B cell (primary cell): ENCODE measurements around the gene AFTPH. TPM values are rescaled to one million over a fixed set of nuclear protein-coding genes. Genes with fewer than 3 reads are reported as not detected.

Experiments
- ATAC-seq: fragments of 200-7000 bp; cut with Tn5 transposase; one replicate; pipeline ENCODE4 v1.10.0; 2021; ENCODE audit warnings: low read depth, mild to moderate bottlenecking, moderate number of reproducible peaks, moderate library complexity
- CTCF ChIA-PET: fragments of 350-600 bp; sonication (Branson Sonifier 250); formaldehyde crosslinking; loops from one replicate; lab custom pipeline; 2021; ENCODE audit warnings: antibody characterized with exemption, inconsistent platforms; lab: Charles Lee
- POLR2A ChIA-PET: fragments of 350-600 bp; sonication (Branson Sonifier 250); formaldehyde crosslinking; loops from one replicate; lab custom pipeline; 2021; ENCODE audit warnings: antibody characterized with exemption; lab: Charles Lee
- DNase-seq: peaks from one replicate; pipeline ENCODE4 v3.0.0; 2013
- H2AFZ ChIP-seq: 2 replicates; pipeline ENCODE4 v1.6.1; 2012; ENCODE audit warnings: mild to moderate bottlenecking, low read depth, low read length; ENCODE audit not compliant: insufficient read depth, poor library complexity, severe bottlenecking
- H3K27ac ChIP-seq, 2 donors: 1 replicate in 1 of 2; 2 replicates in 1 of 2; pipeline ENCODE4 v1.5.1; 2012 to 2013; ENCODE audit warnings: low read length in 2 of 2, mild to moderate bottlenecking in 2 of 2, moderate library complexity in 1 of 2
- H3K27me3 ChIP-seq, 4 experiments: fragments of 200-600 bp in 1 of 4; sonication (generic) in 1 of 4; replicated peaks in 1 of 4; 1 replicate in 2 of 4; 2 replicates in 2 of 4; pipeline versions ENCODE4 v1.6.1 to v1.7.0; 2013 to 2016; ENCODE audit warnings: low read length in 3 of 4, mild to moderate bottlenecking in 2 of 4, mixed read lengths in 1 of 4, moderate library complexity in 1 of 4; ENCODE audit not compliant: insufficient read depth in 4 of 4, control insufficient read depth in 3 of 4; ENCODE audit errors: control extremely low read depth in 1 of 4
- H3K36me3 ChIP-seq, 2 experiments: replicated peaks in 1 of 2; 1 replicate in 1 of 2; 2 replicates in 1 of 2; pipeline versions ENCODE4 v1.6.1 to v1.7.1; 2013; ENCODE audit warnings: low read length in 1 of 2; ENCODE audit not compliant: insufficient read depth in 2 of 2, control insufficient read depth in 1 of 2; ENCODE audit errors: control extremely low read depth in 1 of 2, extremely low read depth in 1 of 2
- H3K4me1 ChIP-seq, 2 donors: fragments of 200-600 bp in 1 of 2; sonication (generic) in 1 of 2; 1 replicate in 1 of 2; 2 replicates in 1 of 2; pipeline versions ENCODE4 v1.5.1 to v1.6.1; 2013 to 2017; ENCODE audit warnings: low read length in 2 of 2; ENCODE audit not compliant: control insufficient read depth in 2 of 2, insufficient read depth in 2 of 2
- H3K4me2 ChIP-seq: replicated peaks from 2 replicates; pipeline ENCODE3; 2012; ENCODE audit warnings: mild to moderate bottlenecking, low read depth, low read length; ENCODE audit not compliant: poor library complexity, severe bottlenecking
- H3K4me3 ChIP-seq, 5 experiments: fragments of 200-600 bp in 1 of 5; sonication (generic) in 1 of 5; 1 replicate in 3 of 5; 2 replicates in 2 of 5; pipeline versions ENCODE4 v1.5.1 to v1.7.0; 2011 to 2016; ENCODE audit warnings: low read length in 4 of 5, mild to moderate bottlenecking in 4 of 5, low read depth in 2 of 5, control low read depth in 1 of 5, moderate library complexity in 1 of 5; ENCODE audit not compliant: insufficient read depth in 1 of 5; ENCODE audit errors: control extremely low read depth in 1 of 5, extremely low read depth in 1 of 5
- H3K79me2 ChIP-seq: fragments of 200-600 bp; sonication (generic); one replicate; pipeline ENCODE4 v1.6.0; 2016; ENCODE audit warnings: low read length; ENCODE audit not compliant: control insufficient read depth, insufficient read depth
- H3K9ac ChIP-seq: fragments of 200-600 bp; sonication (generic); 2 replicates; pipeline ENCODE4 v1.6.1; 2017; ENCODE audit warnings: mild to moderate bottlenecking, low read length, moderate library complexity
- H3K9me3 ChIP-seq, 3 donors: one replicate each; pipeline versions ENCODE4 v1.6.1 to v1.7.1; 2013; ENCODE audit warnings: low read length in 2 of 3; ENCODE audit not compliant: control insufficient read depth in 2 of 3, insufficient read depth in 1 of 3; ENCODE audit errors: control extremely low read depth in 1 of 3
- H4K20me1 ChIP-seq: 2 replicates; pipeline ENCODE4 v1.6.0; 2012; ENCODE audit warnings: mild to moderate bottlenecking, low read length; ENCODE audit not compliant: insufficient read depth, control insufficient read depth, poor library complexity, severe bottlenecking
- H3K27ac Mint-ChIP-seq: one replicate; pipeline ENCODE4 v1.8.0; 2021; ENCODE audit warnings: mixed read lengths
- H3K27me3 Mint-ChIP-seq: one replicate; pipeline ENCODE4 v1.8.0; 2021; ENCODE audit warnings: mixed read lengths
- H3K4me1 Mint-ChIP-seq: one replicate; pipeline ENCODE4 v1.8.0; 2021; ENCODE audit warnings: mixed read lengths
- H3K4me3 Mint-ChIP-seq: one replicate; pipeline ENCODE4 v1.8.0; 2021; ENCODE audit warnings: mixed read lengths
- H3K9me3 Mint-ChIP-seq: one replicate; pipeline ENCODE4 v1.8.0; 2022; ENCODE audit warnings: mixed read lengths; ENCODE audit not compliant: insufficient read depth
- EZH2 ChIP-seq: IDR thresholded peaks from 2 replicates; pipeline ENCODE4 v1.6.1; 2012; ENCODE audit warnings: borderline replicate concordance, low read depth, mild to moderate bottlenecking, moderate library complexity, low read length; ENCODE audit not compliant: insufficient read depth, poor library complexity, severe bottlenecking
- WGBS: methylation state at CpG from one replicate; pipeline ENCODE4 v1.1.5; 2013; ENCODE audit warnings: missing lambda C conversion rate; ENCODE audit not compliant: insufficient coverage; 5-methylcytosine and 5-hydroxymethylcytosine counted together
- intact Hi-C: fragments of 100-400 bp; cut with micrococcal nuclease; formaldehyde crosslinking; loops from one replicate; pipeline ENCODE4 v1.10.0; 2022
- polyA plus RNA-seq: library from polyadenylated mRNA; depleted of rRNA; stranded (reverse); fragments of >200 nt; gene quantifications from 2 replicates; pipeline ENCODE4 v1.2.3, GENCODE V29; 2012
- total RNA-seq, 2 donors: library from RNA; stranded (reverse); fragments of 120-200 nt in 1 of 2; gene quantifications; 1 replicate in 1 of 2; 2 replicates in 1 of 2; pipeline versions ENCODE4 v1.2.3 to v1.2.4, GENCODE V29; 2013 to 2022
- TF ChIP-seq, protein P1 (sequence below): fragments of 200-600 bp; IDR thresholded peaks from one replicate; pipeline ENCODE4 v1.8.0; 2022; ENCODE audit warnings: antibody characterized with exemption, mild to moderate bottlenecking

AFTPH gene
- total and polyA plus RNA-seq, 2 donors (not counting 1 experiment from before 2014, with no cell fraction given) = 45.4 to 94.1 TPM

DNA sequence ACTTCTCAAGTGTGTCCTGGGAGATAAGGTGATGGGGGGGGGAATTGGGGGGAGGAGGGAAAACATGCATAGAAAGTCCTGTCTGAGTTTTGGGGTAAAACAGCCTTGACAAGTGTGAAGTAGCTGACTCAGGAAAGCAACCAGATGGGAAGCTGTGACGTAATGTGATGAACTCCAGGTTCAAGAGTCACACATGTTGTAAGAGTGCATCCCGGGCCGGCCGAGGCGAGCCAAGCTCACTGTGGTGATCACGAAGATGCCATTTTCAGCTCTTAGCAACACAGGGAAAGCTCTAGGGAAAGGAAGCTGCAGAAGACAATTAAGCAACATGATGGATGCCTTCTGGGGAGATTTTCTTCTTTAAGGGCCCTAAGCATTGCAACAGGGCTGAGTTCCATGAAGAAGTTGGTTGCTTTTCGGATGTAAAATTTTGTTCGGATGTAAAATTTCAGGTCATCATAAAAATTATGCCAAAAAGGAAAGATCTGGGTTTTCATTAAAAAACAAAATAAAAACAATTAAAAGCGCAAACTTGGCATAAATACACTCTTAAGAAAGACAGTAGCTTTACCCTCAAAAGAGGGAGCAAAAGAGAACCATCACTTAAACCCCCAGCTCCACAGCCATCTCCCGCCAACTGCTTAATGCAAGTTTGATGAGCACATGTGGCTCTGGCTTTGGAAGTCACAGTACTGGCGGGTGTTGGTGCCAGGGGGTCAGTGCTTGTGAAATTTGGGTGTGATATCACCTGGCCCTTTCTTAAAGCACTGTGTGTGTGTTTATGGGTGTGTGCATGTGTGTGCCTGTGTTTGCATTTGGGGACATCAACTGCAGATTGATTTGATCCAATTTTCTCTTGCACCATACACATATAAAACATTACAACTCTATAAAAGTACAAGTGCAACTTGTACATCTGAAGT lies 110.5 kb downstream of the AFTPH start:
- H3K4me2 ChIP-seq = no peak overlapping the region
- Mint-ChIP-seq H3K9me3 (no peaks in the 10 kb centered on the region), H3K27ac (peak overlapping the region; percentile 56), H3K4me3 (no peak overlapping the region), H3K27me3 (no peaks in the 10 kb centered on the region), H3K4me1 (peaks cover 60% of the 10 kb centered on the region)
- peak overlapping the region in 1 of 2 donors; percentile 46 for H3K27ac ChIP-seq
- ChIA-PET POLR2A (no interaction called here), CTCF (interaction anchor here (1.1 to 5.2 kb wide), 9 partner anchors 9 to 228 kb away, joined by 3 to 26 read pairs (median 3); partner anchors contain the start of gene SERTAD2)
- peaks cover 52% of the 10 kb centered on the region for H4K20me1 ChIP-seq
- H3K79me2 ChIP-seq = peaks cover 83% of the 10 kb centered on the region
- no peak overlapping the region for H3K4me3 ChIP-seq
- ATAC-seq (no peak), DNase-seq (no peak)
- H3K9me3 ChIP-seq = no peaks in the 10 kb centered on the region
- no peaks in the 10 kb centered on the region for H3K27me3 ChIP-seq
- no peak for TF ChIP-seq EZH2
- TF ChIP-seq, protein P1, sequence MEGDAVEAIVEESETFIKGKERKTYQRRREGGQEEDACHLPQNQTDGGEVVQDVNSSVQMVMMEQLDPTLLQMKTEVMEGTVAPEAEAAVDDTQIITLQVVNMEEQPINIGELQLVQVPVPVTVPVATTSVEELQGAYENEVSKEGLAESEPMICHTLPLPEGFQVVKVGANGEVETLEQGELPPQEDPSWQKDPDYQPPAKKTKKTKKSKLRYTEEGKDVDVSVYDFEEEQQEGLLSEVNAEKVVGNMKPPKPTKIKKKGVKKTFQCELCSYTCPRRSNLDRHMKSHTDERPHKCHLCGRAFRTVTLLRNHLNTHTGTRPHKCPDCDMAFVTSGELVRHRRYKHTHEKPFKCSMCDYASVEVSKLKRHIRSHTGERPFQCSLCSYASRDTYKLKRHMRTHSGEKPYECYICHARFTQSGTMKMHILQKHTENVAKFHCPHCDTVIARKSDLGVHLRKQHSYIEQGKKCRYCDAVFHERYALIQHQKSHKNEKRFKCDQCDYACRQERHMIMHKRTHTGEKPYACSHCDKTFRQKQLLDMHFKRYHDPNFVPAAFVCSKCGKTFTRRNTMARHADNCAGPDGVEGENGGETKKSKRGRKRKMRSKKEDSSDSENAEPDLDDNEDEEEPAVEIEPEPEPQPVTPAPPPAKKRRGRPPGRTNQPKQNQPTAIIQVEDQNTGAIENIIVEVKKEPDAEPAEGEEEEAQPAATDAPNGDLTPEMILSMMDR = no peak
- no peak overlapping the region for H3K9ac ChIP-seq
- no peak overlapping the region for H2AFZ ChIP-seq
- H3K36me3 ChIP-seq = peaks cover 3 to 50% of the 10 kb centered on the region in 2 experiments
- intact Hi-C loops = loop anchor here (5.0 kb wide), 1 partner anchor 47 kb away; no protein-coding TSS in a partner anchor
- H3K4me1 ChIP-seq = peaks cover 51 to 53% of the 10 kb centered on the region in 2 donors
- WGBS = 95% methylated on average over 8 of the region's 11 CpGs
